Sigmoid colon (tissue), 4 donors: ENCODE data around the gene TMEM144.

Experiments
- EP300 ChIP-seq, 4 donors: sonication (generic); formaldehyde crosslinking; IDR thresholded peaks; one replicate each; pipeline ENCODE4 v1.6.1; 2017; ENCODE audit warnings: antibody characterized with exemption in 4 of 4
- POLR2A ChIP-seq, 2 donors: fragments of 450-650 bp; IDR thresholded peaks; one replicate each; pipeline ENCODE4 v1.6.1; 2016; ENCODE audit warnings: antibody characterized with exemption in 2 of 2, mild to moderate bottlenecking in 2 of 2, moderate library complexity in 2 of 2
- POLR2AphosphoS5 ChIP-seq, 4 donors: sonication (generic); formaldehyde crosslinking; IDR thresholded peaks; one replicate each; pipeline ENCODE4 v1.6.1; 2017; ENCODE audit warnings: antibody characterized with exemption in 4 of 4
- TF ChIP-seq, protein P1 (sequence below), 4 experiments: fragments of 450-650 bp in 3 of 4; fragments of 200-600 bp in 1 of 4; IDR thresholded peaks; one replicate each; pipeline ENCODE4 v1.5.1; 2016 to 2019; ENCODE audit warnings: antibody characterized with exemption in 4 of 4, mild to moderate bottlenecking in 3 of 4, moderate library complexity in 2 of 4

- TF ChIP-seq, protein P1, sequence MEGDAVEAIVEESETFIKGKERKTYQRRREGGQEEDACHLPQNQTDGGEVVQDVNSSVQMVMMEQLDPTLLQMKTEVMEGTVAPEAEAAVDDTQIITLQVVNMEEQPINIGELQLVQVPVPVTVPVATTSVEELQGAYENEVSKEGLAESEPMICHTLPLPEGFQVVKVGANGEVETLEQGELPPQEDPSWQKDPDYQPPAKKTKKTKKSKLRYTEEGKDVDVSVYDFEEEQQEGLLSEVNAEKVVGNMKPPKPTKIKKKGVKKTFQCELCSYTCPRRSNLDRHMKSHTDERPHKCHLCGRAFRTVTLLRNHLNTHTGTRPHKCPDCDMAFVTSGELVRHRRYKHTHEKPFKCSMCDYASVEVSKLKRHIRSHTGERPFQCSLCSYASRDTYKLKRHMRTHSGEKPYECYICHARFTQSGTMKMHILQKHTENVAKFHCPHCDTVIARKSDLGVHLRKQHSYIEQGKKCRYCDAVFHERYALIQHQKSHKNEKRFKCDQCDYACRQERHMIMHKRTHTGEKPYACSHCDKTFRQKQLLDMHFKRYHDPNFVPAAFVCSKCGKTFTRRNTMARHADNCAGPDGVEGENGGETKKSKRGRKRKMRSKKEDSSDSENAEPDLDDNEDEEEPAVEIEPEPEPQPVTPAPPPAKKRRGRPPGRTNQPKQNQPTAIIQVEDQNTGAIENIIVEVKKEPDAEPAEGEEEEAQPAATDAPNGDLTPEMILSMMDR (IDR thresholded peaks at IDR 0.05): no peak
- no peak for TF ChIP-seq POLR2A (IDR thresholded peaks at IDR 0.05)
- TF ChIP-seq EP300 (IDR thresholded peaks at IDR 0.05): no peak
- TF ChIP-seq POLR2AphosphoS5 (IDR thresholded peaks at IDR 0.05): no peak
Observed at GRCh38 chr4:158239196-158239595, 28.9 kb downstream of the TMEM144 start.
